Kidney epithelial cell (primary cell): ENCODE measurements around the gene RAB9A. TPM values are rescaled to one million over a fixed set of nuclear protein-coding genes. Genes with fewer than 3 reads are reported as not detected.

ENCODE experiments used
- DNase-seq: peaks from one replicate; pipeline ENCODE4 v3.0.0-alpha.2; 2010; ENCODE audit warnings: low read depth
- H3K27me3 ChIP-seq: 2 replicates; pipeline ENCODE4 v1.6.0; 2011; ENCODE audit warnings: low read length; ENCODE audit not compliant: control insufficient read depth, insufficient read depth
- H3K36me3 ChIP-seq: 2 replicates; pipeline ENCODE4 v1.5.1; 2011; ENCODE audit warnings: low read length; ENCODE audit not compliant: control insufficient read depth, insufficient read depth
- H3K4me3 ChIP-seq: 2 replicates; pipeline ENCODE4 v1.5.1; 2011; ENCODE audit warnings: low read depth, mild to moderate bottlenecking, control low read depth, low read length
- CTCF ChIP-seq: IDR thresholded peaks from 2 replicates; pipeline ENCODE4 v1.5.1; 2011; ENCODE audit warnings: mild to moderate bottlenecking, moderate library complexity, low read length, control low read depth, inconsistent platforms; ENCODE audit not compliant: insufficient read depth, poor library complexity, severe bottlenecking
- total RNA-seq: library from RNA; depleted of rRNA; stranded (reverse); fragments of >200 nt; gene quantifications from 2 replicates; pipeline ENCODE4 v1.2.3, GENCODE V29; 2015

The RAB9A gene
- total RNA-seq, 1 donor from 2014 or later, result 30.5 TPM

GRCh38 chrX:13703589-13703988 is 14.7 kb downstream of the RAB9A start:
- no peaks in the 10 kb centered on the region for H3K36me3 ChIP-seq
- no peak for TF ChIP-seq CTCF
- H3K4me3 ChIP-seq, result no peak overlapping the region
- no peaks in the 10 kb centered on the region for H3K27me3 ChIP-seq
- no peak for DNase-seq

- no peak for DNase-seq
- Histone ChIP-seq H3K4me3 (no peak overlapping the region), H3K27me3 (no peaks in the 10 kb centered on the region), H3K36me3 (no peaks in the 10 kb centered on the region)
- no peak for TF ChIP-seq CTCF
Measured at GRCh38 chrX:13711141-13711540, 22.2 kb downstream of the RAB9A start.

GRCh38 chrX:13716455-13716854 is 27.5 kb downstream of the RAB9A start:
- DNase-seq, result no peak
- H3K4me3 ChIP-seq, result no peak overlapping the region
- H3K27me3 ChIP-seq, result no peaks in the 10 kb centered on the region
- H3K36me3 ChIP-seq, result no peaks in the 10 kb centered on the region
- no peak for TF ChIP-seq CTCF

- DNase-seq, result no peak
- H3K36me3 ChIP-seq, result no peaks in the 10 kb centered on the region
Measured at GRCh38 chrX:13716905-13717304, 28.0 kb downstream of the RAB9A start.

GRCh38 chrX:13717700-13718472 is 29.0 kb downstream of the RAB9A start:
- Histone ChIP-seq H3K27me3 (no peaks in the 10 kb centered on the region), H3K4me3 (no peak overlapping the region), H3K36me3 (no peaks in the 10 kb centered on the region)
- DNase-seq, result no peak
- no peak for TF ChIP-seq CTCF

More at GRCh38 chrX:13716905-13717304, 28.0 kb downstream of the RAB9A start:
- no peaks in the 10 kb centered on the region for H3K27me3 ChIP-seq
- no peak for TF ChIP-seq CTCF
- no peak overlapping the region for H3K4me3 ChIP-seq

GRCh38 chrX:13719192-13719856 is 30.4 kb downstream of the RAB9A start:
- no peak for TF ChIP-seq CTCF
- Histone ChIP-seq H3K4me3 (no peak overlapping the region), H3K36me3 (no peaks in the 10 kb centered on the region), H3K27me3 (no peaks in the 10 kb centered on the region)
- no peak for DNase-seq
